Thyroid gland (tissue), 4 donors: ENCODE data around the gene PDZD8. TPM values are rescaled to one million over a fixed set of nuclear protein-coding genes. Genes with fewer than 3 reads are reported as not detected.

Experiments used
- DNase-seq, 2 donors: peaks; one replicate each; pipeline ENCODE4 v3.0.0-alpha.2; 2019
- H3K27ac ChIP-seq, 3 donors: fragments of 200-600 bp; sonication (generic); 1 replicate in 2 of 3; 2 replicates in 1 of 3; pipeline ENCODE4 v1.5.1; 2016 to 2019; ENCODE audit warnings: mild to moderate bottlenecking in 1 of 3, moderate library complexity in 1 of 3
- H3K27me3 ChIP-seq: fragments of 200-600 bp; sonication (generic); one replicate; pipeline ENCODE4 v1.5.1; 2019
- H3K36me3 ChIP-seq, 2 donors: fragments of 200-600 bp; sonication (generic); one replicate each; pipeline ENCODE4 v1.5.1; 2016 to 2019
- H3K4me1 ChIP-seq, 2 donors: fragments of 200-600 bp; sonication (generic); one replicate each; pipeline ENCODE4 v1.5.1; 2017 to 2019
- H3K4me3 ChIP-seq, 3 donors: fragments of 200-600 bp; sonication (generic); replicated peaks in 1 of 3; 1 replicate in 2 of 3; 2 replicates in 1 of 3; pipeline ENCODE4 v1.5.1; 2016; ENCODE audit warnings: mild to moderate bottlenecking in 1 of 3
- H3K9me3 ChIP-seq: fragments of 200-600 bp; sonication (generic); one replicate; pipeline ENCODE4 v1.5.1; 2017
- CTCF ChIP-seq, 6 experiments: fragments of 200-600 bp in 3 of 6; fragments of 450-650 bp in 3 of 6; sonication (generic) in 3 of 6; IDR thresholded peaks; one replicate each; pipeline ENCODE4 v1.5.1; 2016 to 2019; ENCODE audit warnings: antibody characterized with exemption in 6 of 6, mild to moderate bottlenecking in 2 of 6, inconsistent platforms in 1 of 6, moderate library complexity in 1 of 6
- POLR2A ChIP-seq, 2 donors: fragments of 450-650 bp; IDR thresholded peaks; one replicate each; pipeline ENCODE4 v1.6.1; 2017; ENCODE audit warnings: antibody characterized with exemption in 2 of 2, mild to moderate bottlenecking in 2 of 2, moderate library complexity in 1 of 2
- WGBS, 2 donors: methylation state at CpG; one replicate each; pipeline ENCODE4 v1.1.5; 2017; 5-methylcytosine and 5-hydroxymethylcytosine counted together
- intact Hi-C: fragments of 100-400 bp; cut with DNase I; formaldehyde crosslinking; loops from one replicate; pipeline ENCODE4 v1.15.1; 2023
- total RNA-seq, 4 donors: library from RNA; depleted of rRNA; stranded (reverse); fragments of >200 nt; gene quantifications; one replicate each; pipeline ENCODE4 v1.2.3, GENCODE V29; 2016

Gene PDZD8
- total RNA-seq, 4 donors from 2014 or later = 31.3 to 49.0 (median 35.1) TPM

GRCh38 chr10:117253908-117254307 lies 121.3 kb downstream of the PDZD8 start:
- no peaks in the 10 kb centered on the region for H3K9me3 ChIP-seq
- H3K4me1 ChIP-seq = peaks cover 0 to 5% of the 10 kb centered on the region in 2 donors
- no peak for TF ChIP-seq CTCF (IDR thresholded peaks at IDR 0.05)
- no peak for TF ChIP-seq POLR2A (IDR thresholded peaks at IDR 0.05)
- no peak overlapping the region for H3K27ac ChIP-seq
- WGBS, 2 donors = 28 to 47% methylated on average over 8 to 9 of the region's 9 CpGs
- no peak overlapping the region for H3K4me3 ChIP-seq
- DNase-seq = peak; percentile 25 to 47
- no peaks in the 10 kb centered on the region for H3K36me3 ChIP-seq
- H3K27me3 ChIP-seq = no peaks in the 10 kb centered on the region
- intact Hi-C loops = no loop called here

DNA sequence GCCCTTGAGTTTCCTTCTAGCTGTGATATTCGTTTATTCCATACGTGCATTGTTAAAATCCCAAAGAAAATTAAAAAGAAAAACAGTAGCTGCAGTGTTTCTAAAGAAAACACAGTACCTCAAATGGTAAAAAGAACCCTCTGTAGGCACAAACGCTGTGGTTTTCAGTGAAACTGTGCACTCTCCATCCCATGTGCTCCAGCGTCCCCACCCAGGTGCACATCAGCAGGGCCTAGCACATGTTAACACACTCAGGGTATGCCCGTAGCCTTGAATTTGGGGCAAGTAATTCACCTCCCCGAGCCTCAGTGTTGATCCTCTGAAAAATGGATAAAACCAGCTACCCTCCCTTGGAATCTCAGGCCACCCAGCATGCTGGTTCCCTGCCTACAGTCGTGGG lies 124.8 kb downstream of the PDZD8 start:
- no peak for DNase-seq
- TF ChIP-seq CTCF (IDR thresholded peaks at IDR 0.05) (no peak), POLR2A (IDR thresholded peaks at IDR 0.05) (no peak)
- Histone ChIP-seq H3K4me3 (no peak overlapping the region), H3K27me3 (no peaks in the 10 kb centered on the region), H3K9me3 (no peaks in the 10 kb centered on the region), H3K4me1 (peaks cover 0 to 5% of the 10 kb centered on the region in 2 donors), H3K27ac (no peak overlapping the region), H3K36me3 (no peaks in the 10 kb centered on the region)
- whole genome bisulfite sequencing, 2 donors = 55 to 60% methylated on average over 7 of the region's 7 CpGs
- intact Hi-C loops = no loop called here

DNA sequence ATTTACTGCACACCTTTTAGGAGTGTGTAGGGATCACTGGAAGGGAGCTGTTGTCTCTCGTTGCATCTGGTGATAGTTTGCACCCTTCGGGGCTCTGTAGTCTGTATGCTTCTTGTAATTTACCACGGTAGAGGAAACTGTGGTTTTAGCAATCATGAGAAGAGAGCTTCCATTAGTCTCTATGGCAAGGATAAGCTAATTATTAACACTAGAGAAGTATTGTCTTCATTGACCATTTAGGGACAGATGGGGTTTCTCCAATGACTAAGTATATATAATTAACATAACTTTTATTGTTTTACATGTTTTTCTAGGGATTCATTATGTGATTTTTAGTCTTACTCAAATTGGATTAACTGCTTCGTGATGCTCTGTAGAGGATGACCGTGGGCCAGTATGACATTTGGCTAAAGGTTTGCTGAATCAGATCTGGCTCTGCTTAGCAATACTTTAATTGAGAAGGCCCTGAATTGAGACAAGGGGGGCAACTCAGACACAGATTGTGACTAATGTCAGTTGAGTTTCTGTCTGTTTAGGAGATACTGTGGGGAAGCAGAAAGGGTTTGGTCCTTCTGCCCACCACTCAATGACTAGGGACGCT lies 125.6 kb downstream of the PDZD8 start:
- intact Hi-C loops = no loop called here
- H3K36me3 ChIP-seq = no peaks in the 10 kb centered on the region
- H3K4me1 ChIP-seq = peaks cover 0 to 5% of the 10 kb centered on the region in 2 donors
- no peak for DNase-seq
- no peaks in the 10 kb centered on the region for H3K27me3 ChIP-seq
- no peak overlapping the region for H3K27ac ChIP-seq
- no peak for TF ChIP-seq CTCF (IDR thresholded peaks at IDR 0.05)
- no peak for TF ChIP-seq POLR2A (IDR thresholded peaks at IDR 0.05)
- H3K9me3 ChIP-seq = no peaks in the 10 kb centered on the region
- no peak overlapping the region for H3K4me3 ChIP-seq
- 74 to 83% methylated on average over 6 of the region's 6 CpGs for WGBS, 2 donors

GRCh38 chr10:117248750-117249465 lies 126.3 kb downstream of the PDZD8 start:
- H3K9me3 ChIP-seq = no peaks in the 10 kb centered on the region
- H3K27me3 ChIP-seq = no peaks in the 10 kb centered on the region
- no peaks in the 10 kb centered on the region for H3K36me3 ChIP-seq
- TF ChIP-seq POLR2A (IDR thresholded peaks at IDR 0.05) = no peak
- no peak for TF ChIP-seq CTCF (IDR thresholded peaks at IDR 0.05)
- intact Hi-C loops = no loop called here
- no peak overlapping the region for H3K27ac ChIP-seq
- H3K4me1 ChIP-seq = peaks cover 0 to 1% of the 10 kb centered on the region in 2 donors
- no peak overlapping the region for H3K4me3 ChIP-seq
- no peak for DNase-seq
- 56 to 60% methylated on average over 10 of the region's 10 CpGs for WGBS, 2 donors

DNA sequence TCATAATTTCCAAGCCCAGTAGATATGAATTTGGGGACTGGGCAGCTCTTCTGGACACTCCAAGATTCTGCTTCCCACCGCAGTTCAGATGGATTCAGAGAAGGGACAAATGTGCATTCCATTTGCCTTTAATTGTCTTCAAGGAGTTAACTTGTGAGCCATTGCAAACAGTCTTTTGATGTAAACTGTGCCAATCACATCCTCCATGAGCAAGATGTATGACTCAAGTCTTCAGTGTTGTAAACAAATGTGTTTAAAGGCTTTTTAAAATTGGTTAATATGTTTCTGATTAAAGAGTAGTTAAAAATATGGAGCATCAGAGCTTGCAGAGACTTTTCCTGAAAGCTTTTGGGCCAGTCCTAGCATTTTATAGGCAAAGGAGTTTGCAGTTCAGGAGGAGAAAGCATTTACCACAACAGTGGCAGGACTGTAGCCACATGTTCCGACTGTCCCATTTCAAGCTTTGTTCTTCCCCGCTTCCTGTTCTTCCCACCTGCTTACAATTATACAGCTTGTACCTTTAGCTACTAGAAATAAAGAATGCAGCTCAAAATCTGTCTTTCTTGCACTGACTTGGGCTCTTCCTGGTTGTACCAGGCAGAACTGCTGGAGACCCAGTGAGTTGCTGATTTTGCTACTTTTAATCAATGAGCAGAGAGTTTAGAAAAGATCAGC lies 128.1 kb downstream of the PDZD8 start:
- no peaks in the 10 kb centered on the region for H3K4me1 ChIP-seq
- H3K27me3 ChIP-seq = peaks cover 6% of the 10 kb centered on the region
- H3K27ac ChIP-seq = no peak overlapping the region
- intact Hi-C loops = no loop called here
- H3K36me3 ChIP-seq = no peaks in the 10 kb centered on the region
- no peaks in the 10 kb centered on the region for H3K9me3 ChIP-seq
- no peak overlapping the region for H3K4me3 ChIP-seq
- no peak for TF ChIP-seq POLR2A (IDR thresholded peaks at IDR 0.05)
- TF ChIP-seq CTCF (IDR thresholded peaks at IDR 0.05) = no peak
- WGBS, 2 donors = 86 to 90% methylated on average over 3 of the region's 3 CpGs
- no peak for DNase-seq
